SK-N-SH (cell line): ENCODE data around the gene C17orf50. TPM values are rescaled to one million over a fixed set of nuclear protein-coding genes. Genes with fewer than 3 reads are reported as not detected.
A peak's percentile ranks its signal among the peaks of the same experiment; 100 is the strongest.

ENCODE experiments used
- CTCF ChIA-PET: fragments of 300-600, 350-600 bp; formaldehyde crosslinking; extraction: SDS; loops from one replicate; lab custom pipeline; 2021; lab: Yijun Ruan, JAX
- POLR2A ChIA-PET: fragments of 350-600 bp; sonication (Branson Sonifier 250); formaldehyde crosslinking; extraction: SDS; loops from one replicate; lab custom pipeline; 2020; ENCODE audit warnings: antibody characterized with exemption, inconsistent platforms; lab: Yijun Ruan, JAX
- DNase-seq: peaks from one replicate; pipeline ENCODE4 v3.0.0; 2012
- H2AFZ ChIP-seq: fragments of 200-600 bp; sonication (generic); 2 replicates; pipeline ENCODE4 v1.8.1; 2016; ENCODE audit warnings: antibody characterized with exemption, mild to moderate bottlenecking, low read depth
- H3F3A ChIP-seq: fragments of 200-600 bp; sonication (generic); replicated peaks from 2 replicates; pipeline ENCODE3; 2016; ENCODE audit warnings: antibody characterized with exemption, mild to moderate bottlenecking; ENCODE audit not compliant: insufficient read depth
- H3K27ac ChIP-seq, 2 experiments: fragments of 200-500 bp in 1 of 2; fragments of 200-600 bp in 1 of 2; sonication (Bioruptor generic) in 1 of 2; sonication (generic), shearing (Covaris generic) in 1 of 2; 2 replicates each; pipeline versions ENCODE4 v1.5.1 to v1.6.1; 2014 to 2016; ENCODE audit warnings: low read depth in 2 of 2, inconsistent platforms in 1 of 2, low read length in 1 of 2, mild to moderate bottlenecking in 1 of 2, mixed read lengths in 1 of 2
- H3K27me3 ChIP-seq: fragments of 200-600 bp; sonication (generic), shearing (Covaris generic); 2 replicates; pipeline ENCODE4 v1.6.1; 2016; ENCODE audit warnings: mixed run types; ENCODE audit not compliant: insufficient read depth
- H3K36me3 ChIP-seq, 2 experiments: fragments of 200-500 bp in 1 of 2; fragments of 200-600 bp in 1 of 2; sonication (Bioruptor generic) in 1 of 2; sonication (generic) in 1 of 2; replicated peaks in 1 of 2; 2 replicates each; pipeline versions ENCODE3 to v1.5.1; 2014 to 2016; ENCODE audit warnings: low read length in 1 of 2, mild to moderate bottlenecking in 1 of 2; ENCODE audit not compliant: insufficient read depth in 2 of 2, control insufficient read depth in 1 of 2
- H3K4me1 ChIP-seq, 2 experiments: fragments of 200-500 bp in 1 of 2; fragments of 200-600 bp in 1 of 2; sonication (Bioruptor generic) in 1 of 2; sonication (generic), shearing (Covaris generic) in 1 of 2; 2 replicates each; pipeline versions ENCODE4 v1.5.1 to v1.6.1; 2014 to 2016; ENCODE audit warnings: low read depth in 1 of 2, low read length in 1 of 2, mixed run types in 1 of 2; ENCODE audit not compliant: insufficient read depth in 2 of 2, control insufficient read depth in 1 of 2
- H3K4me2 ChIP-seq: fragments of 200-600 bp; sonication (generic), shearing (Covaris generic); 2 replicates; pipeline ENCODE4 v1.6.1; 2017; ENCODE audit warnings: mixed run types
- H3K4me3 ChIP-seq, 2 experiments: fragments of 200-500 bp in 1 of 2; fragments of 200-600 bp in 1 of 2; sonication (Bioruptor generic) in 1 of 2; sonication (generic), shearing (Covaris generic) in 1 of 2; 2 replicates each; pipeline versions ENCODE4 v1.5.1 to v1.8.1; 2014 to 2016; ENCODE audit warnings: low read depth in 2 of 2, inconsistent platforms in 1 of 2, low read length in 1 of 2, mild to moderate bottlenecking in 1 of 2, mixed read lengths in 1 of 2, moderate library complexity in 1 of 2
- H3K79me2 ChIP-seq: fragments of 200-600 bp; sonication (generic); 2 replicates; pipeline ENCODE4 v1.8.1; 2017; ENCODE audit warnings: mild to moderate bottlenecking; ENCODE audit not compliant: insufficient read depth
- H3K9ac ChIP-seq: fragments of 200-600 bp; sonication (generic); 2 replicates; pipeline ENCODE4 v1.6.1; 2017; ENCODE audit warnings: mixed run types
- H3K9me2 ChIP-seq: fragments of 200-600 bp; sonication (generic); 2 replicates; pipeline ENCODE4 v1.6.1; 2017; ENCODE audit warnings: mixed run types
- H3K9me3 ChIP-seq: fragments of 200-600 bp; sonication (generic); 2 replicates; pipeline ENCODE4 v1.6.1; 2017; ENCODE audit warnings: mixed run types, mild to moderate bottlenecking, moderate library complexity
- H4K20me1 ChIP-seq: fragments of 200-600 bp; sonication (generic); 2 replicates; pipeline ENCODE4 v1.6.1; 2017; ENCODE audit warnings: mild to moderate bottlenecking, mixed run types; ENCODE audit not compliant: insufficient read depth
- CHD2 ChIP-seq: fragments of 150-350 bp; IDR thresholded peaks from 2 replicates; pipeline ENCODE4 v1.6.1; 2018; ENCODE audit warnings: low read length; ENCODE audit not compliant: partially characterized antibody
- EP300 ChIP-seq, 2 experiments: IDR thresholded peaks; 2 replicates each; pipeline versions ENCODE4 v1.4.0 to v1.6.1; 2012; ENCODE audit warnings: borderline replicate concordance in 1 of 2, low read depth in 1 of 2, low read length in 1 of 2
- GABPA ChIP-seq: IDR thresholded peaks from 2 replicates; pipeline ENCODE4 v1.4.0; 2012; ENCODE audit warnings: low read depth, mild to moderate bottlenecking
- GATA2 ChIP-seq: sonication (generic); formaldehyde crosslinking; IDR thresholded peaks from 2 replicates; pipeline ENCODE4 v1.5.0; 2020; ENCODE audit warnings: mild to moderate bottlenecking, missing genetic modification reagents
- JUND ChIP-seq: IDR thresholded peaks from 2 replicates; pipeline ENCODE4 v1.4.0; 2012
- MAX ChIP-seq: IDR thresholded peaks from 2 replicates; pipeline ENCODE4 v1.4.0; 2012; ENCODE audit warnings: low read depth
- MEF2A ChIP-seq: IDR thresholded peaks from 2 replicates; pipeline ENCODE4 v1.4.0; 2012; ENCODE audit warnings: low read depth, borderline replicate concordance
- MXI1 ChIP-seq: IDR thresholded peaks from 2 replicates; pipeline ENCODE4 v1.6.1; 2012; ENCODE audit warnings: mild to moderate bottlenecking, low read depth, low read length, improper control_type of control experiment
- RFX5 ChIP-seq: IDR thresholded peaks from 2 replicates; pipeline ENCODE4 v1.6.1; 2012; ENCODE audit warnings: mild to moderate bottlenecking, improper control_type of control experiment, low read length
- RXRA ChIP-seq: IDR thresholded peaks from 2 replicates; pipeline ENCODE4 v1.4.0; 2012; ENCODE audit warnings: low read depth, mild to moderate bottlenecking, borderline replicate concordance
- SIN3A ChIP-seq: IDR thresholded peaks from 2 replicates; pipeline ENCODE4 v1.6.1; 2012; ENCODE audit warnings: low read depth, mild to moderate bottlenecking, low read length, moderate library complexity, borderline replicate concordance
- TAF1 ChIP-seq: IDR thresholded peaks from 2 replicates; pipeline ENCODE4 v1.6.1; 2012; ENCODE audit warnings: low read depth, mild to moderate bottlenecking, low read length, moderate library complexity, borderline replicate concordance
- WGBS: methylation state at CpG from one replicate; pipeline ENCODE4 v1.1.6; 2017; ENCODE audit warnings: low lambda C conversion rate; 5-methylcytosine and 5-hydroxymethylcytosine counted together
- polyA plus RNA-seq, 3 experiments: library from polyadenylated mRNA; depleted of rRNA; stranded (reverse); fragments of >200 nt; gene quantifications; 2 replicates each; pipeline ENCODE4 v1.2.3, GENCODE V29; 2012
- TF ChIP-seq, protein P1 (sequence below): fragments of 150-350 bp; IDR thresholded peaks from 2 replicates; pipeline ENCODE4 v1.6.1; 2016; ENCODE audit warnings: mild to moderate bottlenecking, low read depth, low read length
- TF ChIP-seq, protein P2 (sequence below): fragments of 150-350 bp; IDR thresholded peaks from 2 replicates; pipeline ENCODE4 v1.6.1; 2017; ENCODE audit warnings: antibody characterized with exemption, low read length, low read depth, borderline replicate concordance
- TF ChIP-seq, protein P3 (sequence below): IDR thresholded peaks from 2 replicates; pipeline ENCODE4 v1.4.0; 2012; ENCODE audit warnings: low read depth, borderline replicate concordance

Gene C17orf50
- polyA plus RNA-seq, 1 of the 3 experiments (the other 2 are of a cell fraction): 0.05 TPM

DNA sequence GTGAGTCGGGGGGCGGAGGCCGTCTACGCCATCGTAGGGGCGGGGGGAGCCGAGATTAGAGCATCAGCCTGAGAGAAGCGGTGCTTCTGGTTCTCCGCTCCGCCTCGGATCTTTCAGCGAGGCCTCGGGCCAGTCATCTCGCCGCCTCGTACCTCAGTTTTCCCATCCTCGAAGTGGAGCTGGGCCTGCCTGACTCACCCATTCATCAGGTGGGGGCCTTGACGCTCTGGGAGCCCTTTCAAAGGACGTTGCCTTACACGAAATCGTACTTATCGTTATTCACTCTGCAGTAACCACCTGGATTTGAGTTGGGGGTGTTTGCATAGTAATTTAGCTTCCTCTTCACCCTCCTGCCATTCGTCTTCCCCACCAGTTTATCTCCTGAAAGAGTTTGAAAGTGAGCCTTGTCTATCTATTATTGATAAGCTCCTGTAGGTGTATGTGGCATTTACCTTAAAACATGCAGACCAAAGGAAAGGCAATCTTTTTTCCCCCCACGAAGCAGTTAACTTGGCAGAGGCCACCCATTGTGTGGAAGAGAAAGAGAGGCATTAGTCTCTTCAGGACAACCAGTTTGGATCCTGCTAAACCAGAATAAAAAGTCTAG, 49.3 kb downstream of the C17orf50 start:
- POLR2A ChIA-PET: interaction anchor here (0.9 to 4.2 kb wide), 8 partner anchors 10 to 1799 kb away, joined by 3 to 65 read pairs (median 6); partner anchors contain the start of genes PEX12 and SYNRG
- peak overlapping the region; percentile 75 to 90 for H3K27ac ChIP-seq
- 2% methylated on average over 23 of the region's 24 CpGs for WGBS
- no peaks in the 10 kb centered on the region for H3K27me3 ChIP-seq
- no peak for DNase-seq
- H3K79me2 ChIP-seq: peaks cover 57% of the 10 kb centered on the region
- TF ChIP-seq SIN3A (no peak), MXI1 (0 out of 2 replicates have a peak, but pooled peaks have one; percentile 30), CHD2 (no peak)
- H3K9ac ChIP-seq: peak overlapping the region; percentile 90
- peaks cover 51% of the 10 kb centered on the region for H4K20me1 ChIP-seq
- no peaks in the 10 kb centered on the region for H3F3A ChIP-seq
- peaks cover 0 to 12% of the 10 kb centered on the region in 2 experiments for H3K36me3 ChIP-seq
- H3K4me2 ChIP-seq: peak overlapping the region; percentile 93
- H3K4me1 ChIP-seq: peaks cover 2 to 21% of the 10 kb centered on the region in 2 experiments; a peak in 3 of 4 replicates
- H2AFZ ChIP-seq: no peak overlapping the region; the same call in none of the 2 replicates
- H3K9me3 ChIP-seq: no peaks in the 10 kb centered on the region
- CTCF ChIA-PET: interaction anchor here (0.8 to 13.5 kb wide), 9 partner anchors 9 to 197 kb away, joined by 3 to 809 read pairs (median 8); partner anchors contain the start of gene C17orf50
- no peaks in the 10 kb centered on the region for H3K9me2 ChIP-seq
- H3K4me3 ChIP-seq: peak overlapping the region; percentile 77 to 80

- Histone ChIP-seq H3F3A (no peaks in the 10 kb centered on the region), H3K4me3 (no peak overlapping the region), H3K9me3 (no peaks in the 10 kb centered on the region), H3K79me2 (peaks cover 75% of the 10 kb centered on the region), H2AFZ (no peak overlapping the region), H3K36me3 (peaks cover 8 to 12% of the 10 kb centered on the region in 2 experiments), H3K4me2 (0 out of 2 replicates have a peak overlapping the region, but pooled peaks have one; percentile 93), H3K4me1 (peaks cover 6 to 23% of the 10 kb centered on the region in 2 experiments), H3K27ac (no peak overlapping the region; a peak in 1 of 4 replicates), H3K27me3 (no peaks in the 10 kb centered on the region), H3K9me2 (no peaks in the 10 kb centered on the region), H3K9ac (no peak overlapping the region), H4K20me1 (peaks cover 69% of the 10 kb centered on the region)
- WGBS: 96% methylated on average over 6 of the region's 6 CpGs
- no peak for DNase-seq
- TF ChIP-seq, protein P1, sequence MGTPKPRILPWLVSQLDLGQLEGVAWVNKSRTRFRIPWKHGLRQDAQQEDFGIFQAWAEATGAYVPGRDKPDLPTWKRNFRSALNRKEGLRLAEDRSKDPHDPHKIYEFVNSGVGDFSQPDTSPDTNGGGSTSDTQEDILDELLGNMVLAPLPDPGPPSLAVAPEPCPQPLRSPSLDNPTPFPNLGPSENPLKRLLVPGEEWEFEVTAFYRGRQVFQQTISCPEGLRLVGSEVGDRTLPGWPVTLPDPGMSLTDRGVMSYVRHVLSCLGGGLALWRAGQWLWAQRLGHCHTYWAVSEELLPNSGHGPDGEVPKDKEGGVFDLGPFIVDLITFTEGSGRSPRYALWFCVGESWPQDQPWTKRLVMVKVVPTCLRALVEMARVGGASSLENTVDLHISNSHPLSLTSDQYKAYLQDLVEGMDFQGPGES: no peak
- no peak for TF ChIP-seq RFX5
- TF ChIP-seq MEF2A: no peak
- POLR2A ChIA-PET: no interaction called here
- CTCF ChIA-PET: interaction anchor here (0.9 to 13.5 kb wide), 4 partner anchors 16 to 64 kb away, joined by 3 to 809 read pairs (median 19); partner anchors contain the start of gene C17orf50
These were observed 51.1 kb downstream of the C17orf50 start for GRCh38 chr17:35811759-35812158.

GRCh38 chr17:35812456-35812855, 51.8 kb downstream of the C17orf50 start:
- H3K4me1 ChIP-seq: peaks cover 6 to 23% of the 10 kb centered on the region in 2 experiments; a peak in 3 of 4 replicates
- H3K9me2 ChIP-seq: no peaks in the 10 kb centered on the region
- no peak overlapping the region for H3K4me2 ChIP-seq
- ChIA-PET CTCF (interaction anchor here (0.8 to 13.5 kb wide), 2 partner anchors 16 to 40 kb away, joined by 3 to 809 read pairs; partner anchors contain the start of gene C17orf50), POLR2A (no interaction called here)
- H3K9me3 ChIP-seq: no peaks in the 10 kb centered on the region
- no peaks in the 10 kb centered on the region for H3K27me3 ChIP-seq
- peaks cover 12 to 16% of the 10 kb centered on the region in 2 experiments for H3K36me3 ChIP-seq
- no peak overlapping the region for H3K9ac ChIP-seq
- H3K27ac ChIP-seq: no peak overlapping the region
- TF ChIP-seq MAX: no peak
- no peak for TF ChIP-seq GABPA
- TF ChIP-seq, protein P2, sequence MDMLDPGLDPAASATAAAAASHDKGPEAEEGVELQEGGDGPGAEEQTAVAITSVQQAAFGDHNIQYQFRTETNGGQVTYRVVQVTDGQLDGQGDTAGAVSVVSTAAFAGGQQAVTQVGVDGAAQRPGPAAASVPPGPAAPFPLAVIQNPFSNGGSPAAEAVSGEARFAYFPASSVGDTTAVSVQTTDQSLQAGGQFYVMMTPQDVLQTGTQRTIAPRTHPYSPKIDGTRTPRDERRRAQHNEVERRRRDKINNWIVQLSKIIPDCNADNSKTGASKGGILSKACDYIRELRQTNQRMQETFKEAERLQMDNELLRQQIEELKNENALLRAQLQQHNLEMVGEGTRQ: no peak
- TF ChIP-seq RXRA: no peak
- no peak for TF ChIP-seq MEF2A
- TF ChIP-seq JUND: no peak
- no peak for TF ChIP-seq CHD2
- no peak for TF ChIP-seq TAF1
- no peak for TF ChIP-seq SIN3A
- no peak for TF ChIP-seq EP300 (IDR thresholded peaks at IDR 0.05; ENCODE audit: borderline replicate concordance in 1 of 2, low read depth in 1 of 2, low read length in 1 of 2)
- TF ChIP-seq GATA2 (CRISPR knock-in tag): no peak
- TF ChIP-seq, protein P3, sequence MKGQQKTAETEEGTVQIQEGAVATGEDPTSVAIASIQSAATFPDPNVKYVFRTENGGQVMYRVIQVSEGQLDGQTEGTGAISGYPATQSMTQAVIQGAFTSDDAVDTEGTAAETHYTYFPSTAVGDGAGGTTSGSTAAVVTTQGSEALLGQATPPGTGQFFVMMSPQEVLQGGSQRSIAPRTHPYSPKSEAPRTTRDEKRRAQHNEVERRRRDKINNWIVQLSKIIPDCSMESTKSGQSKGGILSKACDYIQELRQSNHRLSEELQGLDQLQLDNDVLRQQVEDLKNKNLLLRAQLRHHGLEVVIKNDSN: no peak
- H3K79me2 ChIP-seq: peaks cover 82% of the 10 kb centered on the region
- no peak overlapping the region for H3K4me3 ChIP-seq
- 96% methylated on average over 5 of the region's 5 CpGs for WGBS
- H4K20me1 ChIP-seq: peaks cover 76% of the 10 kb centered on the region
- H3F3A ChIP-seq: no peaks in the 10 kb centered on the region
- no peak for DNase-seq
- H2AFZ ChIP-seq: no peak overlapping the region
